Mesendoderm (in vitro differentiated cells): ENCODE results near the gene PDE6A. TPM values are rescaled to one million over a fixed set of nuclear protein-coding genes. Genes with fewer than 3 reads are reported as not detected.

ENCODE experiments used
- DNase-seq: peaks from one replicate; pipeline ENCODE4 v3.0.0; 2013
- H2AK5ac ChIP-seq: 2 replicates; pipeline ENCODE4 v1.6.1; 2013; ENCODE audit warnings: low read length, inconsistent platforms
- H2BK120ac ChIP-seq: 2 replicates; pipeline ENCODE4 v1.6.1; 2013; ENCODE audit warnings: low read depth, mild to moderate bottlenecking, low read length, moderate library complexity, mixed read lengths
- H2BK15ac ChIP-seq: replicated peaks from 2 replicates; pipeline ENCODE4 v1.6.1; 2013; ENCODE audit warnings: low read depth, mild to moderate bottlenecking, moderate library complexity
- H2BK5ac ChIP-seq: 2 replicates; pipeline ENCODE4 v1.6.1; 2013; ENCODE audit warnings: low read length, inconsistent platforms
- H3K18ac ChIP-seq: 2 replicates; pipeline ENCODE4 v1.6.1; 2013; ENCODE audit warnings: mild to moderate bottlenecking, low read length, mixed read lengths
- H3K23ac ChIP-seq: one replicate; pipeline ENCODE4 v1.6.1; 2013; ENCODE audit warnings: low read length
- H3K27ac ChIP-seq: 2 replicates; pipeline ENCODE4 v1.5.1; 2013; ENCODE audit warnings: low read depth, mild to moderate bottlenecking, inconsistent platforms, low read length, moderate library complexity
- H3K27me3 ChIP-seq: 2 replicates; pipeline ENCODE4 v1.6.1; 2013; ENCODE audit warnings: low read length, control low read depth, mild to moderate bottlenecking, inconsistent platforms; ENCODE audit not compliant: insufficient read depth, poor library complexity
- H3K36me3 ChIP-seq: 2 replicates; pipeline ENCODE4 v1.6.1; 2013; ENCODE audit warnings: low read length, inconsistent platforms; ENCODE audit not compliant: control insufficient read depth, insufficient read depth
- H3K4ac ChIP-seq: one replicate; pipeline ENCODE4 v1.6.1; 2013; ENCODE audit warnings: low read depth, mild to moderate bottlenecking, low read length, moderate library complexity
- H3K4me1 ChIP-seq: 2 replicates; pipeline ENCODE4 v1.6.1; 2013; ENCODE audit warnings: low read depth, low read length, inconsistent platforms; ENCODE audit not compliant: control insufficient read depth
- H3K4me2 ChIP-seq: 2 replicates; pipeline ENCODE4 v1.6.1; 2013; ENCODE audit warnings: low read length
- H3K4me3 ChIP-seq: 2 replicates; pipeline ENCODE4 v1.5.1; 2013; ENCODE audit warnings: mild to moderate bottlenecking, low read length
- H3K56ac ChIP-seq: one replicate; pipeline ENCODE4 v1.6.1; 2013; ENCODE audit warnings: low read length
- H3K79me1 ChIP-seq: 2 replicates; pipeline ENCODE4 v1.6.1; 2013; ENCODE audit warnings: low read length, inconsistent platforms
- H3K79me2 ChIP-seq: 2 replicates; pipeline ENCODE4 v1.6.1; 2013; ENCODE audit warnings: mild to moderate bottlenecking, low read length; ENCODE audit not compliant: control insufficient read depth, insufficient read depth
- H3K9ac ChIP-seq: 2 replicates; pipeline ENCODE4 v1.6.1; 2013; ENCODE audit warnings: low read length, inconsistent platforms
- H4K5ac ChIP-seq: one replicate; pipeline ENCODE4 v1.6.1; 2013; ENCODE audit warnings: low read length
- H4K8ac ChIP-seq: one replicate; pipeline ENCODE4 v1.6.1; 2013; ENCODE audit warnings: low read depth, mild to moderate bottlenecking, control low read depth, low read length, moderate library complexity
- WGBS: extraction: QIAGEN DNeasy Blood & Tissue Kit; methylation state at CpG from one replicate; pipeline ENCODE4 v1.1.7; 2013; ENCODE audit warnings: low lambda C conversion rate, missing lambda C conversion rate; ENCODE audit not compliant: insufficient coverage; ENCODE audit errors: extremely low coverage; 5-methylcytosine and 5-hydroxymethylcytosine counted together
- polyA plus RNA-seq, 2 experiments: library from polyadenylated mRNA; stranded (reverse); fragments of 200-250 nt; gene quantifications; one replicate each; pipeline ENCODE4 v1.2.3, GENCODE V29; 2013

The PDE6A gene
- polyA plus RNA-seq (2013, experiment 1 of 2): under 0.01 TPM
- not detected for polyA plus RNA-seq (2013, experiment 2 of 2)

DNA sequence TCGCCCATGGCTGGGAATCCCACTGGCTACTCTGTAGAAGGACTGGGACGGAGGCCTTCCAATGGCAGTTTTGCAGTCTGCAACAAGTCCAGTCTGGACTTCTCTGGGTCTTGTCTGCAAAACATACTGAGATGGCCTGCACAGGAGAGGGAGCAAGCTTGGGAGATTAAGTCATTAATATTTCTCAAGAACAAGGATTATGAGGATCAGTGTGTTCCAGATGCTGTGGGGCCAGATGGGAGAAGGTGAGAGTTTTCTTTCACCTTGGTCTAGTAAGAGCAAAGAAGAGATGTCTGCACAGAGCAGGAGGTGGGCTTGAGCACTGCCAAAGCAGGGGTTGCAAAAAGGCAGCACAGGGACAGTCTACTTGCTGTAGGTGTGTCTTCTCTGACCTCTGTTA, at the start of gene PDE6A:
TSS of gene PDE6A (minus strand) at position 128 of the 400 bp plus-strand sequence. CDS start at position 8, 120 bp downstream.
- WGBS: no CpG with 5 or more reads among the region's 2 CpGs

DNA sequence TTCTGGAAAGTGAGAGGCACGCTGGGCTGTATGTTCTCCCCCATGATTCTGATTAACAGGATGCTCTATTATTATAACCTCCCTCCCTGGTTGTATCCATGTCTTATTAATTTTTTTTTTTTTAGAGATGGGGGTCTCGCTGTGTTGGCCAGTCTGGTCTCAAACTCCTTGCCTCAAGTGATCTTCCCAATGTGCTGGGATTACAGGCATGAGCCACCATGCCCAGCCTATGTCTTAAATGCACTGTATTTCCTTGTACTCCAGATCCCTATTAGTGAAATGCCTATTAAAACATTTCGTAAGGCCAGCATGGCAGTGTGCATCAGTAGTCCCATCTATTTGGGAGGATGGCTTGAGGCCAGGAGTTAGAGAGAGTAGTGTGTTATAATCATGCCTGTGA, 48.9 kb upstream of the PDE6A start:
- Histone ChIP-seq H4K5ac (no peak overlapping the region), H3K4ac (no peak overlapping the region), H3K23ac (no peak overlapping the region), H3K9ac (no peak overlapping the region), H3K18ac (no peak overlapping the region), H3K4me2 (no peak overlapping the region), H3K79me2 (no peaks in the 10 kb centered on the region), H2BK5ac (no peak overlapping the region), H3K79me1 (no peaks in the 10 kb centered on the region), H2BK120ac (no peak overlapping the region), H3K27ac (no peak overlapping the region), H2BK15ac (no peak overlapping the region), H3K4me3 (no peak overlapping the region), H3K56ac (no peak overlapping the region), H3K27me3 (no peaks in the 10 kb centered on the region), H2AK5ac (no peak overlapping the region), H4K8ac (no peak overlapping the region), H3K4me1 (no peaks in the 10 kb centered on the region), H3K36me3 (no peaks in the 10 kb centered on the region)
- no peak for DNase-seq
- no CpG with 5 or more reads among the region's 3 CpGs for WGBS

More for the DNA sequence above, at the start of gene PDE6A:
- Histone ChIP-seq H2BK120ac (no peak within 1 kb of the TSS), H3K4me2 (no peak within 1 kb of the TSS), H3K27me3 (no peaks in the 10 kb centered on the region), H4K5ac (no peak within 1 kb of the TSS), H3K79me2 (no peaks in the 10 kb centered on the region), H3K4me1 (peaks cover 2% of the 10 kb centered on the region), H2BK15ac (no peak within 1 kb of the TSS), H3K23ac (no peak within 1 kb of the TSS), H4K8ac (no peak within 1 kb of the TSS), H3K27ac (no peak within 1 kb of the TSS), H3K36me3 (no peaks in the 10 kb centered on the region), H2BK5ac (no peak within 1 kb of the TSS), H3K4me3 (no peak within 1 kb of the TSS), H3K79me1 (no peaks in the 10 kb centered on the region), H3K18ac (no peak within 1 kb of the TSS), H2AK5ac (no peak within 1 kb of the TSS), H3K9ac (no peak within 1 kb of the TSS), H3K56ac (no peak within 1 kb of the TSS), H3K4ac (no peak within 1 kb of the TSS)
- DNase-seq: no peak

- no CpG with 5 or more reads among the region's 4 CpGs for WGBS
Observed at GRCh38 chr5:149990518-149991376, 46.2 kb upstream of the PDE6A start.

GRCh38 chr5:149988126-149988525, 43.5 kb upstream of the PDE6A start:
- no peaks in the 10 kb centered on the region for H3K79me2 ChIP-seq
- H3K27me3 ChIP-seq: no peaks in the 10 kb centered on the region
- no peak overlapping the region for H3K4ac ChIP-seq
- WGBS: no CpG with 5 or more reads among the region's 5 CpGs
- no peak overlapping the region for H3K4me2 ChIP-seq
- H3K18ac ChIP-seq: no peak overlapping the region
- no peak overlapping the region for H3K23ac ChIP-seq
- H3K9ac ChIP-seq: no peak overlapping the region
- H2BK5ac ChIP-seq: no peak overlapping the region
- H3K79me1 ChIP-seq: no peaks in the 10 kb centered on the region
- H3K56ac ChIP-seq: no peak overlapping the region
- H4K8ac ChIP-seq: no peak overlapping the region
- H3K27ac ChIP-seq: no peak overlapping the region
- H3K4me1 ChIP-seq: no peaks in the 10 kb centered on the region
- no peak for DNase-seq
- H2BK120ac ChIP-seq: no peak overlapping the region
- H3K4me3 ChIP-seq: no peak overlapping the region
- no peak overlapping the region for H4K5ac ChIP-seq
- H2AK5ac ChIP-seq: no peak overlapping the region
- no peaks in the 10 kb centered on the region for H3K36me3 ChIP-seq
- H2BK15ac ChIP-seq: no peak overlapping the region

More at GRCh38 chr5:149990518-149991376, 46.2 kb upstream of the PDE6A start:
- DNase-seq: peak; percentile 81
- H3K4ac ChIP-seq: no peak overlapping the region
- no peaks in the 10 kb centered on the region for H3K79me1 ChIP-seq
- H3K79me2 ChIP-seq: no peaks in the 10 kb centered on the region
- H3K36me3 ChIP-seq: no peaks in the 10 kb centered on the region
- no peak overlapping the region for H2BK15ac ChIP-seq
- H4K8ac ChIP-seq: no peak overlapping the region
- H2AK5ac ChIP-seq: no peak overlapping the region
- H2BK5ac ChIP-seq: no peak overlapping the region
- no peak overlapping the region for H3K56ac ChIP-seq
- H3K4me3 ChIP-seq: no peak overlapping the region
- H3K4me1 ChIP-seq: no peaks in the 10 kb centered on the region
- H3K27ac ChIP-seq: no peak overlapping the region
- no peak overlapping the region for H4K5ac ChIP-seq
- no peak overlapping the region for H3K23ac ChIP-seq
- H3K27me3 ChIP-seq: no peaks in the 10 kb centered on the region
- H3K9ac ChIP-seq: no peak overlapping the region
- no peak overlapping the region for H2BK120ac ChIP-seq
- no peak overlapping the region for H3K4me2 ChIP-seq
- H3K18ac ChIP-seq: no peak overlapping the region

- no peak overlapping the region for H3K9ac ChIP-seq
- no peak overlapping the region for H3K23ac ChIP-seq
- H4K5ac ChIP-seq: no peak overlapping the region
- DNase-seq: no peak
- no peak overlapping the region for H4K8ac ChIP-seq
- no peak overlapping the region for H3K27ac ChIP-seq
- H3K4ac ChIP-seq: no peak overlapping the region
- H3K18ac ChIP-seq: no peak overlapping the region
- no peaks in the 10 kb centered on the region for H3K79me2 ChIP-seq
- no peak overlapping the region for H2AK5ac ChIP-seq
- H2BK15ac ChIP-seq: no peak overlapping the region
- no peak overlapping the region for H3K56ac ChIP-seq
- no peak overlapping the region for H2BK5ac ChIP-seq
- H3K4me1 ChIP-seq: no peaks in the 10 kb centered on the region
- H3K36me3 ChIP-seq: peaks cover 1% of the 10 kb centered on the region
- H3K27me3 ChIP-seq: no peaks in the 10 kb centered on the region
- no peak overlapping the region for H3K4me2 ChIP-seq
- H3K79me1 ChIP-seq: no peaks in the 10 kb centered on the region
- H3K4me3 ChIP-seq: no peak overlapping the region
- H2BK120ac ChIP-seq: no peak overlapping the region
Observed at GRCh38 chr5:149982505-149982904, 37.9 kb upstream of the PDE6A start.
